HepG2 (cell line): Measurements from ENCODE around the gene IL17F. TPM values are rescaled to one million over a fixed set of nuclear protein-coding genes. Genes with fewer than 3 reads are reported as not detected.

Source experiments
- ARNTL ChIP-seq: sonication (generic); formaldehyde crosslinking; IDR thresholded peaks from 2 replicates; pipeline ENCODE4 v1.4.0; 2020; ENCODE audit warnings: mild to moderate bottlenecking, missing genetic modification reagents
- CC2D1A ChIP-seq: sonication (generic); formaldehyde crosslinking; IDR thresholded peaks from 2 replicates; pipeline ENCODE4 v1.8.1; 2023; ENCODE audit warnings: mild to moderate bottlenecking, missing genetic modification reagents
- EED ChIP-seq: sonication (generic); formaldehyde crosslinking; IDR thresholded peaks from 2 replicates; pipeline ENCODE4 v1.5.0; 2020; ENCODE audit warnings: mild to moderate bottlenecking, missing genetic modification reagents
- ELK4 ChIP-seq: sonication (generic); formaldehyde crosslinking; IDR thresholded peaks from 2 replicates; pipeline ENCODE4 v1.9.0; 2021; ENCODE audit warnings: missing genetic modification reagents, borderline replicate concordance
- ESRRA ChIP-seq: sonication (generic); formaldehyde crosslinking; IDR thresholded peaks from 2 replicates; pipeline ENCODE4 v1.5.1; 2020; ENCODE audit warnings: mild to moderate bottlenecking, low read depth, missing genetic modification reagents
- FOXA3 ChIP-seq: IDR thresholded peaks from 2 replicates; pipeline ENCODE4 v1.6.1; 2016; ENCODE audit warnings: missing genetic modification reagents, missing compliant biosample characterization
- GATAD1 ChIP-seq: IDR thresholded peaks from 2 replicates; pipeline ENCODE4 v1.6.1; 2016; ENCODE audit warnings: missing genetic modification reagents, missing compliant biosample characterization
- JUNB ChIP-seq: sonication (generic); formaldehyde crosslinking; IDR thresholded peaks from 2 replicates; pipeline ENCODE4 v1.8.0; 2022; ENCODE audit warnings: missing genetic modification reagents, mild to moderate bottlenecking, borderline replicate concordance
- KLF9 ChIP-seq: IDR thresholded peaks from 2 replicates; pipeline ENCODE4 v1.6.1; 2016; ENCODE audit warnings: low read depth
- NFE2L1 ChIP-seq: sonication (generic); formaldehyde crosslinking; IDR thresholded peaks from 2 replicates; pipeline ENCODE4 v1.4.0; 2020; ENCODE audit warnings: missing genetic modification reagents, mild to moderate bottlenecking, borderline replicate concordance
- SKI ChIP-seq: fragments of 450-650 bp; IDR thresholded peaks from one replicate; pipeline ENCODE4 v1.6.1; 2018; ENCODE audit warnings: mild to moderate bottlenecking; ENCODE audit not compliant: partially characterized antibody
- YEATS4 ChIP-seq: sonication (generic); formaldehyde crosslinking; IDR thresholded peaks from 2 replicates; pipeline ENCODE4 v1.4.0; 2020; ENCODE audit warnings: missing genetic modification reagents, borderline replicate concordance
- ZNF260 ChIP-seq: sonication (generic); formaldehyde crosslinking; IDR thresholded peaks from 2 replicates; pipeline ENCODE4 v1.4.0; 2020; ENCODE audit warnings: missing genetic modification reagents, low read depth, mild to moderate bottlenecking, borderline replicate concordance
- ZNF44 ChIP-seq: sonication (generic); formaldehyde crosslinking; IDR thresholded peaks from 2 replicates; pipeline ENCODE4 v1.5.1; 2020; ENCODE audit warnings: mild to moderate bottlenecking, missing genetic modification reagents
- ZNF543 ChIP-seq: sonication (generic); formaldehyde crosslinking; IDR thresholded peaks from 2 replicates; pipeline ENCODE4 v1.4.0; 2020; ENCODE audit warnings: mild to moderate bottlenecking, missing genetic modification reagents
- ZNF670 ChIP-seq: sonication (generic); formaldehyde crosslinking; IDR thresholded peaks from 2 replicates; pipeline ENCODE4 v1.8.0; 2022; ENCODE audit warnings: mild to moderate bottlenecking, missing genetic modification reagents, borderline replicate concordance
- ZNF674 ChIP-seq: sonication (generic); formaldehyde crosslinking; IDR thresholded peaks from 2 replicates; pipeline ENCODE4 v1.5.0; 2020; ENCODE audit warnings: low read depth, mild to moderate bottlenecking, missing genetic modification reagents
- polyA plus RNA-seq, 8 experiments: library from polyadenylated mRNA; depleted of rRNA in 3 of 8; stranded (reverse) in 7 of 8; unstranded in 1 of 8; fragments of >200 nt; fragmentation: Illumina TruSeq in 4 of 8; extraction: Trizol in 4 of 8; gene quantifications; 2 replicates each; pipeline versions ENCODE4 v1.2.1 to v1.2.3, GENCODE V29; 2011 to 2016; ENCODE audit warnings: low read depth in 4 of 8, missing spikeins in 1 of 8, mixed read lengths in 1 of 8; ENCODE audit not compliant: insufficient read depth in 1 of 8
- total RNA-seq, 5 experiments: library from RNA; depleted of rRNA; stranded (reverse); fragments of >200 nt; fragmentation: Illumina TruSeq; extraction: Trizol; gene quantifications; 2 replicates each; pipeline ENCODE4 v1.2.3, GENCODE V29; 2016; ENCODE audit warnings: low read depth in 1 of 5
- TF ChIP-seq, protein P1 (sequence below): sonication (generic); formaldehyde crosslinking; IDR thresholded peaks from 2 replicates; pipeline ENCODE4 v1.4.0; 2020; ENCODE audit warnings: mild to moderate bottlenecking, missing genetic modification reagents
- TF ChIP-seq, protein P2 (sequence below): sonication (generic); formaldehyde crosslinking; IDR thresholded peaks from 2 replicates; pipeline ENCODE4 v1.4.0; 2020; ENCODE audit warnings: missing genetic modification reagents
- TF ChIP-seq, protein P3 (sequence below): sonication (generic); formaldehyde crosslinking; IDR thresholded peaks from 2 replicates; pipeline ENCODE4 v1.4.0; 2020; ENCODE audit warnings: mild to moderate bottlenecking, missing genetic modification reagents

Gene IL17F
- total and polyA plus RNA-seq, 2 of the 13 experiments (the other 11 are each of a cell fraction or from before 2014, with no cell fraction given) = not detected

DNA sequence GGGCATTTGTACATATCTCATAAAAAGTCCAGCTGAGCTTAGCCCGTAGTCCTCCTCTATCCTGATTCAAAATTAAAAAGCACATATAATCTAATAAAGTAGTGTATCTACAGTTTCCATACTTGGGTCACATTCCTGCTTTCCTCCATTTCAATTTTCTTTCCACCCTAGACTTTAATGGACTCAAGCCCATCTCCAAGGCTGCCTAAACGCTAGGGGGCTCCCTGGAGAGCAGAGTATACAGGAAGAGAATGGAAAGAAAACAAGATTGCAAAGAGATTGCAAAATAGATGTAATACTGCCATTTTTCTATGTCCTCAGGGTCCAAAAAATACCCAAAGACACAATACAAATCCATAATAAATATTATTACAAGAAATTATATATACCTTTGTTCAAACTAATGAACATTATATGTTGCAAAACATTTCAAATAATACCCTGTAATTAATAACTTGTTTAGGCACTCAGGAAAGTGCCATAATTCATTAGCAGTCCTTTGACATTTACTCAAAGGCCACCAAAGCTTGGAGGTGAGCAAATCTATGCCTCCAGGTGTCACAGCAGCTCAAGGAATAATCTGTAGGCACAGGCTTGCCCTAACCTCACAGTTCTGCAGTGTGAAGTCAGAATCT lies 42.6 kb upstream of the IL17F start (continued):
- TF ChIP-seq ZNF670 (CRISPR knock-in tag) (no peak), EED (CRISPR knock-in tag) (no peak), ZNF44 (no peak), FOXA3 (CRISPR knock-in tag) (peak; percentile 65), ZNF260 (CRISPR knock-in tag) (no peak), ZNF674 (CRISPR knock-in tag) (no peak), JUNB (no peak), SKI (no peak), CC2D1A (peak; percentile 58; the same call in 1 of the 2 replicates), ZNF543 (0 out of 2 replicates have a peak, but pooled peaks have one; percentile 62), ARNTL (CRISPR knock-in tag) (peak; percentile 52; the same call in 1 of the 2 replicates), KLF9 (no peak), NFE2L1 (CRISPR knock-in tag) (no peak), YEATS4 (CRISPR knock-in tag) (no peak; the same call in 1 of the 2 replicates), ELK4 (CRISPR knock-in tag) (no peak), ESRRA (CRISPR knock-in tag) (no peak), GATAD1 (CRISPR knock-in tag) (peak; percentile 66)
- TF ChIP-seq, protein P1, sequence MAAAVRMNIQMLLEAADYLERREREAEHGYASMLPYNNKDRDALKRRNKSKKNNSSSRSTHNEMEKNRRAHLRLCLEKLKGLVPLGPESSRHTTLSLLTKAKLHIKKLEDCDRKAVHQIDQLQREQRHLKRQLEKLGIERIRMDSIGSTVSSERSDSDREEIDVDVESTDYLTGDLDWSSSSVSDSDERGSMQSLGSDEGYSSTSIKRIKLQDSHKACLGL (CRISPR knock-in tag) = no peak
- TF ChIP-seq, protein P2, sequence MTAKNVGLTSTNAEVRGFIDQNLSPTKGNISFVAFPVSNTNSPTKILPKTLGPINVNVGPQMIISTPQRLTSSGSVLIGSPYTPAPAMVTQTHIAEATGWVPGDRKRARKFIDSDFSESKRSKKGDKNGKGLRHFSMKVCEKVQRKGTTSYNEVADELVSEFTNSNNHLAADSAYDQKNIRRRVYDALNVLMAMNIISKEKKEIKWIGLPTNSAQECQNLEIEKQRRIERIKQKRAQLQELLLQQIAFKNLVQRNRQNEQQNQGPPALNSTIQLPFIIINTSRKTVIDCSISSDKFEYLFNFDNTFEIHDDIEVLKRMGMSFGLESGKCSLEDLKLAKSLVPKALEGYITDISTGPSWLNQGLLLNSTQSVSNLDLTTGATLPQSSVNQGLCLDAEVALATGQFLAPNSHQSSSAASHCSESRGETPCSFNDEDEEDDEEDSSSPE = 0 out of 2 replicates have a peak, but pooled peaks have one; percentile 35
- TF ChIP-seq, protein P3, sequence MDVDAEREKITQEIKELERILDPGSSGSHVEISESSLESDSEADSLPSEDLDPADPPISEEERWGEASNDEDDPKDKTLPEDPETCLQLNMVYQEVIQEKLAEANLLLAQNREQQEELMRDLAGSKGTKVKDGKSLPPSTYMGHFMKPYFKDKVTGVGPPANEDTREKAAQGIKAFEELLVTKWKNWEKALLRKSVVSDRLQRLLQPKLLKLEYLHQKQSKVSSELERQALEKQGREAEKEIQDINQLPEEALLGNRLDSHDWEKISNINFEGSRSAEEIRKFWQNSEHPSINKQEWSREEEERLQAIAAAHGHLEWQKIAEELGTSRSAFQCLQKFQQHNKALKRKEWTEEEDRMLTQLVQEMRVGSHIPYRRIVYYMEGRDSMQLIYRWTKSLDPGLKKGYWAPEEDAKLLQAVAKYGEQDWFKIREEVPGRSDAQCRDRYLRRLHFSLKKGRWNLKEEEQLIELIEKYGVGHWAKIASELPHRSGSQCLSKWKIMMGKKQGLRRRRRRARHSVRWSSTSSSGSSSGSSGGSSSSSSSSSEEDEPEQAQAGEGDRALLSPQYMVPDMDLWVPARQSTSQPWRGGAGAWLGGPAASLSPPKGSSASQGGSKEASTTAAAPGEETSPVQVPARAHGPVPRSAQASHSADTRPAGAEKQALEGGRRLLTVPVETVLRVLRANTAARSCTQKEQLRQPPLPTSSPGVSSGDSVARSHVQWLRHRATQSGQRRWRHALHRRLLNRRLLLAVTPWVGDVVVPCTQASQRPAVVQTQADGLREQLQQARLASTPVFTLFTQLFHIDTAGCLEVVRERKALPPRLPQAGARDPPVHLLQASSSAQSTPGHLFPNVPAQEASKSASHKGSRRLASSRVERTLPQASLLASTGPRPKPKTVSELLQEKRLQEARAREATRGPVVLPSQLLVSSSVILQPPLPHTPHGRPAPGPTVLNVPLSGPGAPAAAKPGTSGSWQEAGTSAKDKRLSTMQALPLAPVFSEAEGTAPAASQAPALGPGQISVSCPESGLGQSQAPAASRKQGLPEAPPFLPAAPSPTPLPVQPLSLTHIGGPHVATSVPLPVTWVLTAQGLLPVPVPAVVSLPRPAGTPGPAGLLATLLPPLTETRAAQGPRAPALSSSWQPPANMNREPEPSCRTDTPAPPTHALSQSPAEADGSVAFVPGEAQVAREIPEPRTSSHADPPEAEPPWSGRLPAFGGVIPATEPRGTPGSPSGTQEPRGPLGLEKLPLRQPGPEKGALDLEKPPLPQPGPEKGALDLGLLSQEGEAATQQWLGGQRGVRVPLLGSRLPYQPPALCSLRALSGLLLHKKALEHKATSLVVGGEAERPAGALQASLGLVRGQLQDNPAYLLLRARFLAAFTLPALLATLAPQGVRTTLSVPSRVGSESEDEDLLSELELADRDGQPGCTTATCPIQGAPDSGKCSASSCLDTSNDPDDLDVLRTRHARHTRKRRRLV (CRISPR knock-in tag) = no peak
